GM21529 (cell line): Measurements from ENCODE around the gene EFNA3.

ENCODE experiments used
- ATAC-seq: cut with Tn5 transposase; IDR thresholded peaks from one replicate; pipeline ENCODE4 v1.9.1; 2021; ENCODE audit not compliant: unreplicated experiment

Gene EFNA3, protein sequence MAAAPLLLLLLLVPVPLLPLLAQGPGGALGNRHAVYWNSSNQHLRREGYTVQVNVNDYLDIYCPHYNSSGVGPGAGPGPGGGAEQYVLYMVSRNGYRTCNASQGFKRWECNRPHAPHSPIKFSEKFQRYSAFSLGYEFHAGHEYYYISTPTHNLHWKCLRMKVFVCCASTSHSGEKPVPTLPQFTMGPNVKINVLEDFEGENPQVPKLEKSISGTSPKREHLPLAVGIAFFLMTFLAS

DNA sequence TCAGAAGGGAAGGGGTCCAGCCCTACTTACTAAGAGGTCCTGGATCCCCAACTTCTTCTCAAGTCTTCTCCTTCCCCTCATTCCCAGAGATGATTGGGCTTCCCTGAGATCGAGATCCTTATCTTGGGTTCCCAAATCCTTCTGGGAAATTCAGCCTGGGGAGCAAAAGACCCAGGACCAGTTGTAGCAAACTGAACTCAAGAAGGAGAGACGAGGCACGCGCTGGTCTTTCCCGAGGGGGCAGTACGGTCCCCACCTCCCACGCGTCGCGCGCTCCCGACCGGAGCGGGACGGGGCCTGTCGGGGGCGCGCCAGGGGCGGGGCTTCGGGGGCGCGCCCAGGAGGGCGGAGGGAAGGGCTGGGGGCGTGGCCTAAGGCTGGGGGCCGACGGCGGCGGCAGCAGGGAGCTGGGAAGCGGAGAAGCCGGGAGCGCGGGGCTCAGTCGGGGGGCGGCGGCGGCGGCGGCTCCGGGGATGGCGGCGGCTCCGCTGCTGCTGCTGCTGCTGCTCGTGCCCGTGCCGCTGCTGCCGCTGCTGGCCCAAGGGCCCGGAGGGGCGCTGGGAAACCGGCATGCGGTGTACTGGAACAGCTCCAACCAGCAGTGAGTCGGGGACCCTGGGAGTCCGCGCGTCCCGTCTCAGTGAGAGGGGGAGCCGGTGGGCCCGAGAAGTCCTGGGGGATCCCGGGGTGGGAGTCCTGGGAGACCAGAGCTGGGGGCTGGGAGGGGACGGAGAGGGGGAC, at the start of gene EFNA3:
Gene EFNA3, plus strand, starts transcription at position 369 of the 741 bp plus-strand sequence. Its CDS starts 105 bp downstream, at position 474.
- ATAC-seq, result no peak

DNA sequence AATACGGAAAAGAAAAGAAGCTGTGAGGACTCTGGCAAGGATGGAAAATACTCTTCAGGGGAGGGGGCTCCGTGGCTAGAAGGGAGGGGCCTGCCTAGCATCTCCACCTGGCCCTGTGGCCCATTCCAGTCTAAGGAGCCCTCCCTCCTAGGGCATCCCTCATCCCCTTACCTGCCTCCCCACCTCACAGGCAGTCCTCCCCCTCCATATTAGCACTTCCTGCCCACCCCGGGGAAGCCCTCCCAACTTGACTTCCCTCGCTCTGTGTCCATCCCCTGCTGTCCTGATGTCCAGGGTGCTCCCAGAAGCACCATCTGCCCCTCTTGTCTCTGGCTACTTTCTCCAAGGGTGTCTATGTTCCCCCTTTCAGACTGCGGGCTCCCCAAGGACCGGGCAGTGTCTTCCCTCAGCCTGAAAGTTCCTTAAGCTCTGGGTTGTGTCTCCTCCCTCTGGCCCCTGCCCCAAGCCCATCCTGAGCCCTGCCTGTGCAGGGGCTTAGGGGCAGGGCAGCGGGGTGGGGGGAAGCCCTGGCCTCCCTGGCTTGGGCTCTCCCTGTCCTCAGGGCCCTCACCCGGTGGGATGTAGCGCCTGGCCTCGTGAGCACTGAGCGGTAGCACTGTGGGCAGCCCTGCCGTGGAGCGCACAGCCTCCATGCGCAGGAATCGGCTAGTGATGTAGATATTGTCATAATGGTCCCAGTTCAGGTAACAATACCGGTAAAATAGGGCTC, 49.0 kb upstream of the EFNA3 start:
- ATAC-seq, result no peak

DNA sequence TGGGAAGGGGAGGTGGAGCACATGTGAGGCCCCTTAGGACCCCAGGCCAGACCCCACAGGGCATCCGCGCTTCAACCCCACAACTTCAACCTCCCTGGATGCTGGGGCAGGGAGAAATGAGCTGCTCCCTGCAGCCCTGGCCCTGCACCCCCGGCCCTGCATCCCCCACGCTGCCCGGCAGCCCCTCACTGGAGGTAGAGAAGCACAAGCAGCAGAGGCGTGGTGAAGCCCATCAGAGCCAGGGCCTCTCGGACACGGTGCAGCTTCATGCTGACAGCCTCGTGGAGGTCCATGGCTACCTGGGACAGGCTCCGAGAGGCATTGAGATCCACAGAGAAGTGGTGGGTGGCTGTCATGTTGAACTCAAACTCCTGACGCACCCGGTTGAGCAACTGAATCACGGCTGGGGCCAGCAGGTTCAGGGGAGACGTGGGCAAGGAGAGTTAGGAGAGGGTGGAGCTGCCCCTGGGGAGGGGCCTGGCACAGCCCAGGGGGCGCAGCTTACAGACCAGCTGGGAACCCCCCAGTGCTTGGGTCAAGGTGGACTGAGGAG, 48.3 kb upstream of the EFNA3 start:
- no peak for ATAC-seq

DNA sequence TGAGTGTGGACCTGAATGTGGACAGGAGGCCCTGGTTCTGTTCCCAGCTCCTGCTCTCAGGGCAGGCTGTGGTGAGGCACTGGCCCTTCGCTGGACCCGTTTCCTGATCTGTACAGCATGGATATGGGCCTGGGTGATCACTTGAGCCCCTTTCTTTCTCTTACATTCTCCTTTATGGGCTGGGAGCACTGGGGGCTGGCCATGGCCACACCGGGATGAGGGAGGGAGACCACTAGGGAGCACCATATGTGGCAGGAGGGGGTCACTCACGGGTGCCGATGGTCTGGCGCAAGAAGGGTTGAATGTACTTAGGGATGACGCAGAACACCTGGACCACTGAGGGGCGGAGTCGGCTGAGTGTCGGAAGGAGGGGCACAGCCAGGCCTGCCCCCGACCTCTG, 47.7 kb upstream of the EFNA3 start:
- ATAC-seq, result no peak

DNA sequence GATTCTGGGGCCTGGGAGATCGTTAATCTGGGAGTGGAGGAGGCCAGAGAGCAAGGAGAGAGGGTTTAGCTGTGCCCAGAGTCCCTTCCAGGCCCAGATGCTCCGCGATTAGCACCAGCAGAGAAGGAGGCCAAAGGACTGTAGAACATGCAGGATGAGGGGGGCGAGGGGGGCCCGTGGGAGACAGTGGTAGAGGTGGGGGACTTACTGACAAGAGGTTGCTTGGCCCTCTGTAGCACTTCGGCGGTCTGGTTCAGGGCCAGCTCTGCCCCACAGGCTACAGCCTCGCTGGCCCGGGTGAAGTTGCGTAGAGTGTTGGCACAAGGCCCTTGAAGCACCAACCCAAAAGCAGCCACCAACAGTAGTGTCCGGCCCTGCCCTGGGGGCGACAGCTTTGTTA, 45.8 kb upstream of the EFNA3 start:
- no peak for ATAC-seq

DNA sequence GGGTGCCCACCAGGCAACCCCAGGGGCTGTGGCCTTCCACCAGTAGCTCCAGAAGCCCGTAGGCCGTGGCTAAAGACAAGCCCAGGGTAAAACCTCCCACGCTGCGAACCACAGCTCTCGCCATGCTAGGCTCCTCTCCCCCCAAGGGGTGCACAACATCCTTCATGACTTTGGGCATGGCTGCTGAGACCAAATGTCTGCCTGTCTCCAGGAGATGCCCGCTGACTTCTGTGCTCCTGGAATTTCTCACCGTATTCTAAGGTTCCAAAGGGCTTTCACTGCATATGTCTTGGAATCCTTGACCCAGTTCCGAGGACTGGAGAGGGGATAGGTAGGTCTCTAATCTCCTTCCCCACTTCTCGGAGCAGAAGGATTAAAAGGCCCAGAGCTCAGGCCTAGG, 45.1 kb upstream of the EFNA3 start, which contains the start of the genes DCST1 and DCST2:
Gene DCST1, plus strand, starts transcription at position 301 of the 400 bp plus-strand sequence. CDS start 213 bp downstream, outside the sequence.
Gene DCST2, minus strand, starts transcription at position 258 of the 400 bp plus-strand sequence. Its CDS starts 80 bp downstream, at position 178.
- no peak for ATAC-seq

DNA sequence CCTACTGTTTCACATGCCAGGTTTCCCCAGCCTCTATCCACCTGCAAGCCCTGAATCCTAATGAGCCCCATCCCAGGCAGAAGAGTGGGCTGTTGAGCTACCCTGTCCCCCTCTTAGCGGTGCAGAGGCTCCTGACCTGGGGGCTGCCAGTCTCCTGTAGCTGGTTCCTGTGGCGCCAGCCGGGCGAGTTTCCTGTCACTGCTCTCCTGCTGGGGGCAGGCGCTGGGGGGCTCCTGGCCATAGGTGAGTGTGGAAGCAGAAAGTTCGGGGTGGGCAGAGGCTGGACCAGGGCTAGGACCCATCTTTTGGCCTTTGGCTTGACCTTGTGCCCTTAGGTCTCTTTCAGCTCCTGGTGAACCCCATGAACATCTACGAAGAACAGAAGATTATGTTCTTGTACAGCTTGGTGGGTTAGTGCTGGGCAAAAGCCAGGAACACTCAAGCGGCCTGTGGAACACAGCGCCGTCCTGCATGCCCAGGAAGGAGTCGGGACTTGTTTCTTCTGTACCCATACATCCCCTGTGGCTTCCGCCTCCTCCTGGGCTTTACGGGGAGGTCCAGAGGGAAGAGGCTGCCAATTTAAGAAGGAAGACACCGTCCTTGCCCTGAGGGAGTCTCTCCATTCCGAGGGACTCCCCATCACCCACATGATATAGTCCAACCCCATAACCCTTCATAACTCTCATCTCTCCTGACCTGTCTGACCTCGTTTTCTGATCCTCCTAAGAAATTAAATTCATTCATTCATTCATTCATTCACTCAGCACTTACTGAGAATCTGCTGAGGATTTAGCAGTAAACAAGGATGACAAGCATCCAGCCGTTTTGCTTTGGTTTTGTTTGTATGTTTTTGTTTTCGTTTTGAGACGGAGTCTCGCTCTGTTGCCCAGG, 44.1 kb upstream of the EFNA3 start:
- no peak for ATAC-seq

DNA sequence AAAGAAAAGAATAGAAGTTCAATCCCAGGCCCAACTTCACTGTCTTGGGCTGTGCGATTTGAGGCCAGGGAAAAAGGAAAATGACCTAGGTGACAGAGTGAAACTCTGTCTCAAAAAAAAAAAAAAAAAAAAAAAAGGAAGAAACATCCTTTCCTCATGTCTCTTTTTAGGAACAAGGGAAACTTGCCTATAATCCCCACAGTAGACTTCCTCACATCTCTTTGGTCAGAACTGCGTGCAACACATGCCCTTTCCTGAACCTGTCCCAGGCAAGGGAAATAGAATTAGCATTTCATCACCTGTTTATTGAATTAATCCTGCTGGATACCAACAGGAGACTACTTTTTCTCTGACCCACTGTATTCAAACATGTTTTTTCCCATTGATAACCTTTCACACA, 42.7 kb upstream of the EFNA3 start:
- no peak for ATAC-seq

DNA sequence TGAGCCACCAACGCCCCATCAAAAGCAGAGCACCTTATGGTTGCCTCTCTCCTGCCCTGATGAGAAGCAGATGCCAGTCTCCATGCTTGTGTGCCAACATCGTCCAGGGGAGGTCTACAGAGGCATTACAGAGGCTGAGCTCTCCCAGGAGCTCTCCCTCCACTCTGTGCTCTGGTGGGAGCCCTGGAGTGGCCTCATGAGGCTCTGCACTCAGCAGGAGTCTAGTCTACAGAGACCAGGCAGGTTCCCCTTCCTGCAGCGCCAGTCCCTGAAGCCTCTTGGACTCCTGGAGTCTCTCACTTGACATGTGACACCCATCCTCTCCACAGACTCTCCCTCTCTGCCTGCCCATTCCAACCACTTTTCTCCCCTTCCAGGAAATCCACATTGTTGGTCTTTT, 41.6 kb upstream of the EFNA3 start:
- ATAC-seq, result no peak

DNA sequence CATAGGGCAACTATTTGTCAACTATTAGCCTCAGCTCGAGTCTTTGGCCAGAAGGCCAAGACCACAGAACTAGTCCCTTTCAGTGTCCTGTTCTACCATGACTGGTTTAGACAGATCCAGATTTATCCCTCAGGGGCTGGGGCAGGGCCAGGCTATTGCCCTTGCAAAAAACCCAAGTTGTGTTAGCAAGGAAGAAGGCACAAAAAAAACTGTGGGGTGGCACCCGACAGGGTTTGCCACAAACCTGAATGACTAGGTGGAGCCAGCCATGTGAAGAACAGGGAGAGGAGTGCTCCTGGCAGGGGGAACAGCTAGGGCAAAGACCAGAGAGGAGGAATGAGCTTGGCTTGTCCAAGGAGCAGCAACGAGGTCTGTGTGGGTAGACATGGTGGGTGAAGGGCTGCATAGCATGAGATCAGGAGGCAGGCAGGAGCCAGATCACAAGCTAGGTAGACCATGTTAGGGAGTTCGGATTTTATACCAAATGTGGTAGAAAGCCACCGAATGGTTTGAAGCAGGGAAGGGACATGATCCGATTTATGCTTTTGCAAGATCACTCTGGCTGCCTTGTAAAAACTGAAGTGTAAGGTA, 40.7 kb upstream of the EFNA3 start:
- ATAC-seq, result no peak

DNA sequence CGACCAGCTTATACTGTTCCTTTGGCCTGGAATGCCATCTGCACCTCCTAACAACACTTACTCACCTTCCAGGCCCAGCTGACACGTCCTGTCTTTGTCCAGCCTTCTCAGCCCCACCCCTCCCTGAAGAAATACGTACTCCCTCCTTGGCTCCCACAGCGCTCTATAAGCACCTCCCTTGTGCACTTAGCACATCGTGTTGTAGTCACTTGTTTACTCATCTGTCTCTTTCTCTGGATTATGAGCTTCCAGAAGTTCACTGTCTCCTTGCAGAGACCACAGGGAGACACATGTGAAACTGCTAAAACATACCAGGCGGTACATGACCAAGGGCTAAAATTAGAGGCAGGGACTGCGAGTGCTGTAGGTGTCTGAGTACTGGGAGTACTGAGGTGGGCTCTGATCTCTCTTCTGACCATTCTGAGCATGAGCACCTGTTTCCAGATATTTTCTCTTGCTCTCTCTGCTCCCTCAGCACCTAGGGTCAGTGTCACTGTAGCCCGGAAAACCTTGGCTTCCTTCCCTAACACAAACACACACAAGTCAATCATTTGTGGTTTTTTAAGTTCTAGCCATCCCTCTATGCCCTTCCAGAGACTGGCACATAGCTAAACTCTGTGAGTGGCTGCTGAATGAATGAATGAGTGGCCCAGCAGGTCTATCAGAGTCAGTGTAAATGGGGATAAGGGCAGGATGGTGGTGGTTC, 39.9 kb upstream of the EFNA3 start:
- no peak for ATAC-seq

DNA sequence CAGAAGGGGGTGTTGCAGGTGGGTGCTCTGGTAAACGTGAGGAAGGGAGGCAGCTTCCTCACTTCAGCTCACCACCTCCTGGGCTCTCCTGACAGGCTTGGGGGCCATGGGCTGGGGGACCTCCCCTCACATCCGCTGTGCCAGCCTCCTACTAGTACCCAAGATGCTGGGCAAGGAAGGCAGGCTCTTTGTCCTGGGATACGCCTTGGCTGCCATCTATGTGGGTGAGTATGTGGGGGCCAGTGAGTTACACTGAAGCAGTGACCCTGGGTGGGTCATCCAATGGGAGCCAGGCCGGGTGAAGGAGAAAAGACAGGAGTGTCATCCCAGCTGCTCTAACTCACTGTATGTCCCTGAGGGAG, 39.3 kb upstream of the EFNA3 start:
- ATAC-seq, result no peak

DNA sequence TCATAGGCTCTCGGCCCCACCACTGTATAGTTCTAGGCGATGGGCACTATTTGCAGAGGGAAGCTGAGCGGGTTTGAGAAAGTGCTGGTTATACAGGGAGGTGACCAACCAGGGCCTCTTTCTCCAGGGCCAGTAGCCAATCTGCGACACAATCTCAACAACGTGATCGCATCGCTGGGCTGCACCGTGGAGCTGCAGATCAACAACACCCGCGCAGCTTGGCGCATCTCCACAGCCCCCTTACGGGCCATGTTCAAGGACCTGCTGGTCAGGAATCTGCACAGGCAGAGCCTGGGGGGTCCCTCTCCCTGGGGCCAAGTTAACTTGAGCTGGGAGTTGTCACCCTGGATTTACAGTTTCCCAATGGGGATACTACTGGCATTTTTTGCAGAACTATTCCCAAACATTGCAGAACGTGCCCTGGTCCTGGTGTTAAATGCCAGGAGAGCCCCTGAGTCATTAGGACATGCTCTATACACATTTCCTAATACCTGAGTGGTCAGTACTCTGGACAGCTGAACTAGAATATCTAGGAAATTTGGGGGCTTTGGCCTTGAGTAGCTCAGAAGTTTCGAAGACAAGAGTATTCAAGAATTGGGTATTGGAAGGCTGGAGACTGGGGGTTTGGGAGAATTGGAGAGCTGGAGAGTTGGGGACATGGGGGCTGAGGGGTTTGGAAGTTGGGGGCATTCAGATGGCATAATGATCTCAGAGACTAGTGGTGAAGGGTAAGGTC, 38.1 kb upstream of the EFNA3 start:
- ATAC-seq, result no peak

DNA sequence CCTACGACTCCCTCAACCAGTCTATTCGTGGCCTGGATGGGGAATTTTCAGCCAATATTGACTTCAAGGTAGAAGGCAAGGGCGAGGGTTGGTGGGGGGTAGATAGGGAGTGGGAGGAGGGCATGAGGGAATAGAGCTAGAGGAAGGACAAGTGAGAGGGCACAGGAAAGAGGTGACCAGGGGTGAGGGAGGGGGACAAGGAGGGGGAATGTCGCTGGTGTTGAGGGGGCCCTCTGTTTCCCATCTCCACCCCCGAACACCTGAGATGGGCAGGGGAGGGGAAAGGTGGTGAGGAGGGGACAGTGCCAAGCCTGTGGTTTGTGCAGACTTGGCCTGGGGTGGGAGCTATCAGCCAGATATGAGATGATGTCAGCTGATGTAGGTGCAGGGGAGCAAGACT, 35.8 kb upstream of the EFNA3 start:
- no peak for ATAC-seq

DNA sequence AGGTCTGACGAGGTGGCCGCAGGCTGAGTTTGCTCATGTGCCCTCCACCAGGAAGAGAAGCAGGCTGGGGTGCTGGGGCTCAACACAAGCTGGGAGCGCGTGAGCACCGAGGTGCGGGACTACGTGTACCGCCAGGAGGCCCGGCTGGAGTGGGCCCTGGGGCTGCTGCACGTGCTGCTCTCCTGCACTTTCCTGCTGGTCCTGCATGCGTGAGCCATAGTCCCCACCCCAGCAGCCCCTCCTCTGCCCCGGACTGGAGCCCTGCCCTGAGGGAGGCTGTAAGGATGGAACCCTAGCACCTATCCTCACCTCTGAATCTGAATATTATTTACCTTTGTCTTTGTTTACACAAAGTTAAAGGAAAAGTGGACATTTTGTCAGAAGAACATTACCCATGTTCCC, 35.3 kb upstream of the EFNA3 start:
- ATAC-seq, result no peak

DNA sequence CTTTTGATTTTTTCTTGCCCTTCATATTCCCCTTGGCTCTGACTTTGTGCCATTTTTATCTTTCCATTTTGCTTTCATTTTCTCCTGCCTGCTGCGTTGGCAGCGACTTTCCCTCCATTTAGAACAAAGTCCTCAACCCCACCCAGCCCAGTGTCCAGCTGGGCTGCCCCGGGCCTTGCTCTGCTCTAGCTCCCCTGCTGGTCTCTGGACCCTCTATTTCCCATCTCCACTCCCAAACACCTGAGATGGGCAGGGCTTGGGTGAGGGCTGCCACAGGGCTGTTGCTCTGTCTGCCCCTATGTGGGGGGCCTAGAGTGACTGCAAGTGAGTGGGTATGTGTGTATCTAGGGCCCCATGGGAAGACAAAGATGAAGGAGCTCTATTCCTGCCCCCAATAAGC, 34.8 kb upstream of the EFNA3 start:
- no peak for ATAC-seq

DNA sequence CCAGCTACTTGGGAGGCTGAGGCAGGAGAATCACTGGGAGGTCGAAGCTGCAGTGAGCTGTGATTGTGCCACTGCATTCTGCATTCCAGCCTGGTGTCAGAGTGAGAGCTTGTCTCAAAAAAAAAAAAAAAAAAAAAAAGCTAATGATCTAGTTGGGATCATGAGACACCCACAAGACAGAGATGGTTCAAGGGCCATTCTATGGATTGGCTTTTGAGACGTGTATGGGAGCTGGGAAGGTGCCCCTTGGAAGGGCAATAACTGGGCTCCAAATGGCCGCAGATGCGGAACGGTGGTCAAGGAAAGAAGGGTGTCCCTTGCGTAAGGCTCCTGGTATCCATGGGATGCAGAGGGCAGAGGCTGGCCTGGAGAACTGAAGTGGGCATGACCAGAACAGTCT, 34.3 kb upstream of the EFNA3 start:
- no peak for ATAC-seq

DNA sequence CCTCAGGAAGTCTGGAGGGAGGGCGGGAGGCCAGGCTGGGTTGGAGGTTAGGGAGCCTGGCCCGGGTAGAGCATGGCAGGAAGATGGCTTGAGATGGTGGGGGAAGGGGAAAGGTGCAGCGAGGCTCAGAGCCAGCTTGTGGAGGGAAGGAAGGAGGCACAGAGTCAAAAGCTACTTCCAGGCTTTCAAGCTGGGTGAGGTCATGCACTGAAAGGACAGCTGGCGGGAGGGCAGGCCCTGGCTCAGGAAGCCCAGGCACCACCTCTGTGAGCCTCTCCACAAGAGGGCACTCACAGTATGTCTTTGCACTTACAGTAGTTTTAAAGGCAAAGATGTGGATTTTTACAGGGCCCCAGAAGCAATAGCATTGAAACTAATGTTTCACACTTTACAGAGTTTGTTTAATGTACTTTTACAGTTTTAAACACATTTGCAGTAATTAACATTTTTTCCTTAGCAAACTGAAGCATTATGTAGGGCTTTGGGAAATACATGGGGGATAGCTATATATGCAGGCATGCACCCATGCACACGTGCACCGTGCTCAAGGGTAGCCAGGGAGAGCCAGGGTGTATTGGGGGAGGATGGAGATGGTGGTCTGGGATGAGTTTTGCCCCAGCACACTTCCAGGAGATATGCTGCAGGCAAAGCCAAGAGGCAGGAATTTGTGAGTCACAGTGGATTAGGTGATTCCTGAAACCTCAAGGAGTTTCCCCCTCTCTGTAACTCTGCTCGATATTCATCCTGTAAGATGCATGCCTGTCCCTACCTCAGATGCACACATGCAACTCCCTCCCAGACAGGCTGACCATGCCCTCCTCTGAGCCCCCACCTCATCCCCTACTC, 33.6 kb upstream of the EFNA3 start:
- no peak for ATAC-seq
